ENCODE measurements around the gene MLIP.
A peak's percentile ranks its signal among the peaks of the same experiment; 100 is the strongest.

MLIP gene

GRCh38 chr6:54135665-54136369, 24.6 kb downstream of the MLIP start:
- DNase-seq (ENCODE audit: low read depth): peak; percentile 78
- H3K4me3 ChIP-seq (replicated peaks; ENCODE audit: low read depth, low read length): no peak overlapping the region
- no peak for TF ChIP-seq CTCF (IDR thresholded peaks at IDR 0.05; ENCODE audit: low read length, missing control alignments)

- DNase-seq (ENCODE audit: low read depth): no peak
- no peak overlapping the region for H3K4me3 ChIP-seq (replicated peaks; ENCODE audit: low read depth, low read length)
- no peak for TF ChIP-seq CTCF (IDR thresholded peaks at IDR 0.05; ENCODE audit: low read length, missing control alignments)
Measured at GRCh38 chr6:54138795-54139194, 27.6 kb downstream of the MLIP start.

GRCh38 chr6:54140811-54141210, 29.6 kb downstream of the MLIP start:
- H3K4me3 ChIP-seq (replicated peaks; ENCODE audit: low read depth, low read length): no peak overlapping the region
- TF ChIP-seq CTCF (IDR thresholded peaks at IDR 0.05; ENCODE audit: low read length, missing control alignments): no peak
- DNase-seq (ENCODE audit: low read depth): no peak

DNA sequence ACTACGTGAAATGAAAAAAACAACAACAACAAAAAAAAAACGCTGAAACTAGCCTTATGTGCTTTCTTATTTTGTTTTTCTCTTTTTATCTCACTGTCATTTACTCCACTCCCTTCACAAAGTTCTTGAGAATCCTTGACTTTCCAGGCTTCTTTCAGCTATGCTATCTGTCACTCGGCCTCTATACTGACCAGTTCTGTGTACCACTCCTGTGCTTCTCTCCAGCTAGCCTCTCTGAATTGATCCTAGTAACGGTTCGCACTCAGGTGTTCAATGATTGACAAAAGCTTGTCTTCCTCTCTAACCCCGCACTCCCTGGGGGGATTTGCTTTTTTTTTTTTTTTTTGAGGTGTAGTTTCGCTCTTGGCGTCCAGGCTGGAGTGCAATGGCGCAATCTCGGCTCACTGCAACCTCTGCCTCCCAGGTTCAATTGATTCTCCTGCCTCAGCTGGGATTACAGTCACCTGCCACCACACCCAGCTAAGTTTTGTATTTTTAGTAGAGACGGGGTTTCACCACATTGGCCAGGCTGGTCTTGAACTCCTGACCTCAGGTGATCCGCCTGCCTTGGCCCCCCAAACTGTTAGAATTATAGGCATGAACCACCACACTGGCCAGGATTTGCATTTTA, 31.8 kb downstream of the MLIP start:
- no peak for TF ChIP-seq CTCF (IDR thresholded peaks at IDR 0.05; ENCODE audit: low read length, missing control alignments)
- no peak for DNase-seq (ENCODE audit: low read depth)
- no peak overlapping the region for H3K4me3 ChIP-seq (replicated peaks; ENCODE audit: low read depth, low read length)

DNA sequence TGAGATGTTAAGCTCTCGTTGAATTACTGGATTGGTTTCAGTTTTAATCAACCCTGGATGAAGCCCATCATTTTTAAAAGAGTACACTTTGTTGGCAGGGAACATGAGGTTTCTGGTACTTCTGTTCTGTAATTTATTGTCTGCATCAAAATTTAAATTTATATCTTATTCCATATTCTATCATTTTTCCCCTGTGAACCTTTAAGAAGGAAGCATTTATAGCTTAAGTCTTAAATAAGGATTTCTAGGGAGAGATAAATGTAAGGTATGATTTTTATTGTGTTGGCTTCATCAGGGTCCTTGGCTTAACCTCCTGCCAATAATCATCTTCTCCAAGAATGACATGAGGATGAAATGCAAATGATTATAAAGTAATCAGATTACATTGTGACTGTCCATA, 40.6 kb downstream of the MLIP start:
- no peak overlapping the region for H3K4me3 ChIP-seq (replicated peaks; ENCODE audit: low read depth, low read length)
- no peak for DNase-seq (ENCODE audit: low read depth)
- no peak for TF ChIP-seq CTCF (IDR thresholded peaks at IDR 0.05; ENCODE audit: low read length, missing control alignments)

- no peak for DNase-seq (ENCODE audit: low read depth)
- no peak overlapping the region for H3K4me3 ChIP-seq (replicated peaks; ENCODE audit: low read depth, low read length)
- TF ChIP-seq CTCF (IDR thresholded peaks at IDR 0.05; ENCODE audit: low read length, missing control alignments): no peak
Measured at GRCh38 chr6:54156650-54157250, 45.5 kb downstream of the MLIP start.
